ENCODE measurements around the gene TRNT1.

The TRNT1 gene

GRCh38 chr3:3126477-3127431, at the start of gene TRNT1:
Gene TRNT1, plus strand, starts transcription at chr3:3126940. Its CDS starts 2,101 bp downstream, at chr3:3129041.
- FAIRE-seq = peak; percentile 84

GRCh38 chr3:3080309-3080708, 46.4 kb upstream of the TRNT1 start:
- FAIRE-seq (no peak), DNase-seq (ENCODE audit: insufficient read length, low spot score) (no peak)

More at GRCh38 chr3:3126477-3127431, at the start of gene TRNT1:
- DNase-seq (ENCODE audit: insufficient read length, low spot score) = peak; percentile 89

- no peak for FAIRE-seq
- no peak for DNase-seq (ENCODE audit: insufficient read length, low spot score)
Measured at GRCh38 chr3:3081381-3082233, 45.1 kb upstream of the TRNT1 start.

GRCh38 chr3:3082234-3082924, 44.4 kb upstream of the TRNT1 start:
- peak; percentile 24 for DNase-seq (ENCODE audit: insufficient read length, low spot score)
- FAIRE-seq = peak; percentile 82

- FAIRE-seq = no peak
- no peak for DNase-seq (ENCODE audit: insufficient read length, low spot score)
Measured at GRCh38 chr3:3084890-3085289, 41.9 kb upstream of the TRNT1 start.

GRCh38 chr3:3085782-3086181, 41.0 kb upstream of the TRNT1 start:
- no peak for FAIRE-seq
- DNase-seq (ENCODE audit: insufficient read length, low spot score) = no peak

- FAIRE-seq (no peak), DNase-seq (ENCODE audit: insufficient read length, low spot score) (no peak)
Measured at GRCh38 chr3:3086239-3086638, 40.5 kb upstream of the TRNT1 start.

GRCh38 chr3:3087279-3087678, 39.5 kb upstream of the TRNT1 start:
- DNase-seq (ENCODE audit: insufficient read length, low spot score) = no peak
- no peak for FAIRE-seq

- no peak for DNase-seq (ENCODE audit: insufficient read length, low spot score)
Measured at GRCh38 chr3:3087716-3088465, 38.8 kb upstream of the TRNT1 start.

GRCh38 chr3:3089017-3089416, 37.7 kb upstream of the TRNT1 start:
- DNase-seq (ENCODE audit: insufficient read length, low spot score) (peak; percentile 26), FAIRE-seq (peak; percentile 99)

More at GRCh38 chr3:3087716-3088465, 38.8 kb upstream of the TRNT1 start:
- no peak for FAIRE-seq

GRCh38 chr3:3097958-3098357, 28.8 kb upstream of the TRNT1 start:
- DNase-seq (ENCODE audit: insufficient read length, low spot score) (no peak), FAIRE-seq (no peak)

- no peak for DNase-seq (ENCODE audit: insufficient read length, low spot score)
Measured at GRCh38 chr3:3101660-3102458, 24.9 kb upstream of the TRNT1 start.

GRCh38 chr3:3102751-3103150, 24.0 kb upstream of the TRNT1 start:
- DNase-seq (ENCODE audit: insufficient read length, low spot score) (no peak), FAIRE-seq (no peak)

More at GRCh38 chr3:3101660-3102458, 24.9 kb upstream of the TRNT1 start:
- FAIRE-seq = peak; percentile 14

- no peak for DNase-seq (ENCODE audit: insufficient read length, low spot score)
- FAIRE-seq = no peak
Measured at GRCh38 chr3:3105246-3105645, 21.5 kb upstream of the TRNT1 start.

- DNase-seq (ENCODE audit: insufficient read length, low spot score) (no peak), FAIRE-seq (no peak)
Measured at GRCh38 chr3:3105815-3106214, 20.9 kb upstream of the TRNT1 start.

GRCh38 chr3:3107181-3107580, 19.6 kb upstream of the TRNT1 start:
- no peak for FAIRE-seq

GRCh38 chr3:3107858-3108257, 18.9 kb upstream of the TRNT1 start:
- no peak for FAIRE-seq
- DNase-seq (ENCODE audit: insufficient read length, low spot score) = no peak

More at GRCh38 chr3:3107181-3107580, 19.6 kb upstream of the TRNT1 start:
- no peak for DNase-seq (ENCODE audit: insufficient read length, low spot score)

- DNase-seq (ENCODE audit: insufficient read length, low spot score) = no peak
- FAIRE-seq = no peak
Measured at GRCh38 chr3:3109407-3110298, 17.1 kb upstream of the TRNT1 start.
